Stimulated activated naive B cell treated with anti-CD40 and anti-IgM and Interleukin-4, amounts not matched to agents 10 μg/mL and 1 μg/mL and 100 μg/mL, for 72 hours (primary cell): ENCODE results near the gene SPON1.
"Not testable (repeated sequence)": the region's sequence is repeated elsewhere in the genome, so short reads cannot be mapped to it uniquely, and the experiment has no call there.

Experiments
- ATAC-seq, 2 donors: fragments of 150-1000 bp; cut with Tn5 transposase; replicated peaks; 2 replicates each; pipeline ENCODE4 v1.10.0; 2021; ENCODE audit warnings: moderate library complexity in 1 of 2
- DNase-seq: peaks from one replicate; pipeline ENCODE4 v3.0.0; 2021
- H3K27ac Mint-ChIP-seq: one replicate; pipeline ENCODE4 v1.8.0; 2022; ENCODE audit warnings: mild to moderate bottlenecking, mixed read lengths
- H3K27me3 Mint-ChIP-seq, 2 donors: one replicate each; pipeline ENCODE4 v1.8.0; 2022; ENCODE audit warnings: mixed read lengths in 2 of 2
- H3K36me3 Mint-ChIP-seq, 2 donors: one replicate each; pipeline ENCODE4 v1.8.0; 2022; ENCODE audit warnings: mixed read lengths in 2 of 2, mild to moderate bottlenecking in 1 of 2
- H3K4me1 Mint-ChIP-seq, 2 donors: one replicate each; pipeline ENCODE4 v1.8.0; 2022; ENCODE audit warnings: mixed read lengths in 2 of 2, mild to moderate bottlenecking in 1 of 2
- H3K4me3 Mint-ChIP-seq, 2 donors: one replicate each; pipeline ENCODE4 v1.8.0; 2022; ENCODE audit warnings: mild to moderate bottlenecking in 2 of 2, mixed read lengths in 2 of 2, moderate library complexity in 1 of 2
- H3K9me3 Mint-ChIP-seq, 2 donors: one replicate each; pipeline ENCODE4 v1.8.0; 2022; ENCODE audit warnings: mixed read lengths in 2 of 2, mild to moderate bottlenecking in 1 of 2

SPON1 gene

GRCh38 chr11:14022251-14022650, 59.7 kb downstream of the SPON1 start:
- no peak for ATAC-seq
- H3K27ac Mint-ChIP-seq: no peak overlapping the region
- H3K27me3 Mint-ChIP-seq: peaks cover 29 to 32% of the 10 kb centered on the region in 2 donors
- H3K9me3 Mint-ChIP-seq: no peaks in the 10 kb centered on the region
- H3K4me1 Mint-ChIP-seq: no peaks in the 10 kb centered on the region
- no peak for DNase-seq
- H3K36me3 Mint-ChIP-seq: no peaks in the 10 kb centered on the region
- H3K4me3 Mint-ChIP-seq: no peak overlapping the region

DNA sequence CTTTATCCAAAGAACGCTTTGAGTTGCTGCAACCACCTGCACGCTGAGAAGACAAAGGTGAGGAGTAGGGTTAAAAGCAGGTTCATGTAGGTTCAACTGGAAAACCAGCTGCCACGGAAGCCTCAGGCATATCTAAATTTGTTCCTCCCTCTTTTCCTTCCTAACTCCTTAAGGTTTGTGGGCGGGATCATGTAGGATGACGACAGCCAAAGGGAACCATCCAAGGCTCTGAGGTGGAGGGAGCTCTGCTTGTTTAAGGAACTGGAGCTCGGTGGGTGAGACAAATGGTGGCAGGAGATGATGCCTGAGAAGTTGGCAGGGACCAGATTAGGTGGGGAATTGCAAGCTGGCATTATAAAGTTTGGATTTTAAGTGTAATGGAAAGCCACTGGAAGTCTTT, 60.3 kb downstream of the SPON1 start:
- Mint-ChIP-seq H3K4me1 (no peaks in the 10 kb centered on the region), H3K4me3 (no peak overlapping the region), H3K36me3 (no peaks in the 10 kb centered on the region), H3K27ac (no peak overlapping the region), H3K9me3 (no peaks in the 10 kb centered on the region), H3K27me3 (peaks cover 29 to 32% of the 10 kb centered on the region in 2 donors)
- no peak for ATAC-seq
- DNase-seq: no peak

DNA sequence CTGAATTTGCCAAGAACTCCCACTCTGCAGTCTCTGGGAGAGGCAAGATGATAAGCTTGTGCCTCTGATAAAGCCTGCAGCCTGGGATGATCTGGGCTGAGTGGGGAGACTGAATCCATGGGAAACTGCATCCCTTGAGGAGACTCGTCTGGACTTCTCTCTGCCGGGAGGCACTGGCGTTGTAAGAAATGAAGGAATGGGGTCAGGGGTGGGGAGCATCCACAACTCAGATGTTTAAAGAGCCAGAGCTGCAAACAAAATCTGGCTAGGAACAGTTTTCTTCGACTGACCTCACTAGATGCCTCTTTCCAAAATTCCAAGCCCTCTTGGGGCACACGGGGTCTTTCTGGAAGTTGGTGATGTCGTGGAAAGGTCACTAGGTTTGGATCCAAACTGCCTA, 64.4 kb downstream of the SPON1 start:
- Mint-ChIP-seq H3K36me3 (no peaks in the 10 kb centered on the region), H3K27ac (no peak overlapping the region), H3K27me3 (peaks cover 25 to 33% of the 10 kb centered on the region in 2 donors), H3K4me1 (no peaks in the 10 kb centered on the region), H3K9me3 (no peaks in the 10 kb centered on the region), H3K4me3 (no peak overlapping the region)
- ATAC-seq (no peak), DNase-seq (no peak)

DNA sequence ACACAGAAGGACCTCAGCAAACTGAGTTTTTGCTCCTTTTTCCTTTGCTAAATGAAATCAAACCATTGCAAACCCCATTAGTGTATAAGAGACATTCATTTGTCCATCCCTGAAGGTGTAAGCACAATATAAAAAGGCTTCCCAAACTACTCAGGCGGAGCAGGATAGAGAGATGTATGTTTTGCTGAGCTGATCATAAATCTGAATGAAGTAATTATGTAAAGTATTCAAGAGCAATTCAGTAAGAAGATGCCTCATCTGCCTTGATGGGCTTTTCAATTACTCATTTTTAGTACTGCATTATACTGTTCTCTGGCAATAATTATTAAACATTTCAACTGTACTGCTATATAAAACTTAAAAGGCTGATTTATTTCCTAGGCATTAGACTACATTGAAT, 65.0 kb downstream of the SPON1 start:
- no peaks in the 10 kb centered on the region for H3K9me3 Mint-ChIP-seq
- no peaks in the 10 kb centered on the region for H3K36me3 Mint-ChIP-seq
- peaks cover 25 to 33% of the 10 kb centered on the region in 2 donors for H3K27me3 Mint-ChIP-seq
- no peak overlapping the region for H3K4me3 Mint-ChIP-seq
- H3K27ac Mint-ChIP-seq: no peak overlapping the region
- no peaks in the 10 kb centered on the region for H3K4me1 Mint-ChIP-seq
- no peak for ATAC-seq
- no peak for DNase-seq

GRCh38 chr11:14029440-14029839, 66.9 kb downstream of the SPON1 start:
- DNase-seq: no peak
- Mint-ChIP-seq H3K9me3 (no peaks in the 10 kb centered on the region), H3K27me3 (peaks cover 15 to 31% of the 10 kb centered on the region in 2 donors), H3K4me1 (no peaks in the 10 kb centered on the region), H3K4me3 (no peak overlapping the region), H3K27ac (no peak overlapping the region), H3K36me3 (no peaks in the 10 kb centered on the region)
- ATAC-seq: no peak

DNA sequence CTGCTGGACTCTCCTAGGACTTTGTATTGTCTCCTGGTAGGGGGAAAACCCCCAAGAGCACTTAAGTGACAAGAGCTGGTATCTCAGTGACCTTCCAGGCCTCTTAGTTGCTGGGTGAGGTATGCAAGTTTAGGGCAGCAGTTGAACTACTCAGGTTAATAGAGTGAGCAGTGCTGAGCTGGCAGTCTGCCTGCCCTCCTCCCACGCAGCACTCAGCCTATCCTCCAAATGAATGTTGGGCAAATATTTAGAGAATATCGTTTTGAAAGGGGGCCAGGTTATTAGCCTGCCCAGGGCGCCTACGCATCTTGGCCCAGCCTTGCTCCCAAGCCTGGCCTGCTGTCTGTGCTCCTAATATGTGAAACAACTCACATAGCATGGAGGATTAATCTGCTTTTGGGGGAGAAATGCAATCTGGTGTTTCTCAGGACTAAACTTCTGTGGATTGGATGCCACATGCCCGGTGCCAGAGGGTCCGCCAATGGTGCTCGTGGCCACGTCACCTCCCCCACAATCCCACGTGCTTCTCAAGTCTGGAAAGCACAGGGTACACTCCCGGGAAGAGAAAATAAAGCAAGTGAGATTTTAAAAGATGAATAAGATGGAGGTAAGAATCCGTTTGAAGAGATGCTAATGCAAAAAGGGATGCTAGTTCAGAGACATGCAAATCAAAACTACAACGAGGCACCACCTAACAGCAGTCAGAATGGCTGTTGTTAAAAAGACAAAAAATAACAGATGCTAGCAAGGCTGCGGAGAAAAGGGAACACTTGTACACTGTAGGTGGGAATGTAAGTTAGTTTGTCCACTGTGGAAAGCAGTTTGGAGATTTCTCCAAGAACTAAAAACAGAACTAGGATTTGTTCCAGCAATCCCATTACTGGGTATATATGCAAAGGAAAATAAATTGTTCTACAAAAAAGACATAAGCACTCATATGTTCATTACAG, 67.7 kb downstream of the SPON1 start:
- no peaks in the 10 kb centered on the region for H3K36me3 Mint-ChIP-seq
- H3K4me1 Mint-ChIP-seq: no peaks in the 10 kb centered on the region
- H3K4me3 Mint-ChIP-seq: no peak overlapping the region
- ATAC-seq (no peak), DNase-seq (no peak)
- peaks cover 15 to 27% of the 10 kb centered on the region in 2 donors for H3K27me3 Mint-ChIP-seq
- no peak overlapping the region for H3K27ac Mint-ChIP-seq
- no peaks in the 10 kb centered on the region for H3K9me3 Mint-ChIP-seq

DNA sequence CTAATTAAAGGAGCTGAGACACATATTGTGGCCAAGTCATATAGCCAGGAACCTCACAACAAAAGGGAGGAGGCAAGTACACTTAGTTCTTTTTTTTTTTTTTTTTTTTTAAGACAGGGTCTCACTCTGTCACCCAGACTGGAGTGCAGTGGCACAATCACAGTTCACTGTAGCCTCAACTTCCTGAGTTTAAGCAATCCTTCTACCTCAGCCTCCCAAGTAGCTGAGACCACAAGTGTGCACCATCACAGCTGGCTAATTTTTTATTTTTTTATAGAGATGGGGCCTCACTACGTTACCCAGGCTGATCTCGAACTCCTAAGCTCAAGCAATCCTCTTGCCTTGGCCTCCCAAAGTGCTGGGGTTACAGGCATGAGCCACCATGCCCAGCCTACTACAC, 73.0 kb downstream of the SPON1 start:
- H3K9me3 Mint-ChIP-seq, H3K36me3 Mint-ChIP-seq, H3K27ac Mint-ChIP-seq, H3K4me3 Mint-ChIP-seq, ATAC-seq, DNase-seq, H3K4me1 Mint-ChIP-seq: not testable (repeated sequence)
- H3K27me3 Mint-ChIP-seq: peaks cover 0 to 13% of the 10 kb centered on the region in 2 donors

DNA sequence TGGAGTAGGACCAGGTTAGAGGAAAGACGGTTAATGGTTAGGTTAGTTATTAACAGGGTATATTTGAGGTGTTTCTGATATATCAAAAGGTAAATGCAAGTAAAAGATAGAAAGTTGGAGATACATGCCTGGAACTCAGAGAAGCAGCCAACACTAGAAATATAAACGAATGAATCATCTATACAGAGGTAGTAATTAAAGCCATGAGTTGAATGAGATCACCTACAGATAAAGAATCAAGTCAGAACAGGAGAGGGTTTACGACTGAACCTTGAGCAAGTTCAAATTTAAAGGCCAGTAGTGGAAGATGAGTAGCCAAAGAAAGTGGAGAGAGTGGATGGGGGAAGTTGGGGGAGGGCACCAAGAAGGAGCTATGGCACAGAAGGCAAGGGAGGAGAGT, 73.9 kb downstream of the SPON1 start:
- H3K4me3 Mint-ChIP-seq: no peak overlapping the region
- no peaks in the 10 kb centered on the region for H3K4me1 Mint-ChIP-seq
- ATAC-seq (no peak), DNase-seq (no peak)
- peaks cover 0 to 7% of the 10 kb centered on the region in 2 donors for H3K27me3 Mint-ChIP-seq
- no peak overlapping the region for H3K27ac Mint-ChIP-seq
- H3K9me3 Mint-ChIP-seq: peaks cover 0 to 1% of the 10 kb centered on the region in 2 donors
- no peaks in the 10 kb centered on the region for H3K36me3 Mint-ChIP-seq

DNA sequence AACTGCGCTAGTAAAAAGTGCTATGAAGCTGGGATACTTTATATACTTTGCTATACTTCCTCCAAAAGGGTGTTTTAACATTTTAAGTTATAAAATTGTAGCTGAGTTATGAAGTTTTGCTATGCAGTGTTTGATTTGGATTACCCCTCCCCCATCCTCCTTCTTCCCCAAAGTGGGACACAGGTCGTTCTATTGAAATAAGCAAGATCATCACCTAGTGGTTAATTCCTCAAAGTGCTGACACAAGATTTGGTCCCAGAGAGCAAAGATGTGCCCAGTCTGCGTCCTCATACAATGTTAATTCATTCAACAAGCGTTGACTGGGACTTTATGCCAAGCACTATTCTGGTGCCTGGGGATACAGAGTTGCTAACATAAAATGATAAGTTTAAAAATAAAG, 78.5 kb downstream of the SPON1 start:
- Mint-ChIP-seq H3K9me3 (peaks cover 0 to 1% of the 10 kb centered on the region in 2 donors), H3K36me3 (no peaks in the 10 kb centered on the region), H3K27me3 (peaks cover 0 to 3% of the 10 kb centered on the region in 2 donors), H3K27ac (no peak overlapping the region), H3K4me3 (no peak overlapping the region), H3K4me1 (no peaks in the 10 kb centered on the region)
- DNase-seq: no peak
- no peak for ATAC-seq

DNA sequence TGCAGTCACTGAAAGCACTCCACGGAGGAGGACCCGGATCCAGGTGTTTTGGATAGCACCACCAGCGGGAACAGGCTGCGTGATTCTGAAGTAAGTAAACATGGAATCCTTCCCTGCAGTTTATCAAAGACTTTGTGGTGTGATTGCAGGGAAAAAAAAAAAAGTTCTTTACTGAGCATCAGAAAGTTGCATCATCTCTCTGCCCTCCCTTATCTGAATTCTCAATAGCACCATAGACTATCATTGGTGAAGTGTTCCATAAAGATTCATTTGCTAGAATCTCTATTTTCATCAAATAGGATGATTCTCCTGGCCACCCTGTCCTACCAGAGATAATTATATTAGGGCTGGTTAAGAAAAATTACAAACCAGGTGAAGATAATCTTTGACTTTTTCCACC, 79.0 kb downstream of the SPON1 start:
- Mint-ChIP-seq H3K36me3 (no peaks in the 10 kb centered on the region), H3K27ac (no peak overlapping the region), H3K9me3 (peaks cover 0 to 1% of the 10 kb centered on the region in 2 donors), H3K27me3 (peaks cover 0 to 4% of the 10 kb centered on the region in 2 donors), H3K4me3 (no peak overlapping the region), H3K4me1 (no peaks in the 10 kb centered on the region)
- ATAC-seq: no peak
- DNase-seq: no peak

DNA sequence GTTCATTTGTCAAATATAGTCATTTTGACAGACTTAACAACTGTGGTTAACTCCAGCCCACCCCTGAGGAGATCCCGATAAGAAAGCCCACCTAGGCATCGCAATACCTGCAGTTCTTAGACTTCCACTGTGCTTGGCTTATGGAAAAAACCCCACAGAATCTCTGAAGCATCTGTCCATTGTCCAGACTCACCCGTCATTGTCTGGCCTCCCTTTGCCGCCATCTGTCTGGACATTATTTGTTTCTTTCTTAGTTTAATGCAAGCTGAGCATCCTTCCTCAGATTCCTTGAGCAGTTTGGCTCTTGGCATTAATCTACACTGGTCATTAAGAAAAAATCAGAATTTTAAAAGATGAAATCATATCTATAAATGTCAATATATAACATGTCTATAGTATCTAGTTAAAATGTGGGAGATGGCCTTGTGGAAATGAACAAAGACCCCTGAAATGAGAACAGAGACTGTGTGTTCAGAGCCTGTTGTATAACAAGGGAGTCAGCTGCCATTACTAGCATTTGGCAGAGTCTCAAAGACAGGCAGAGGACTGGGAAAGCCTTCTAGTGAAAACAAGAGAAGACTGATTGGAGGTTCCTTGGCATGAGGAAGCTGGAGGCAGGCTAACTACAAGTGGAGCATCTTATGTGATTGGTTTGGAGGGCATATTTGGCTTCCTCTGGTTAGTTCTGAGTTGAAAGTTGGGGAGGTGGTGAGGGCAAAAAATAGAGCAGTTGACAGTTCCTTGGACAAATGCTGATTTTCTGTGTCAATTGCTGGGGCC, 80.4 kb downstream of the SPON1 start:
- Mint-ChIP-seq H3K4me1 (no peaks in the 10 kb centered on the region), H3K4me3 (no peak overlapping the region), H3K27ac (no peak overlapping the region), H3K9me3 (peaks cover 0 to 1% of the 10 kb centered on the region in 2 donors), H3K27me3 (peaks cover 0 to 9% of the 10 kb centered on the region in 2 donors), H3K36me3 (no peaks in the 10 kb centered on the region)
- no peak for DNase-seq
- no peak for ATAC-seq

GRCh38 chr11:14044916-14045315, 82.4 kb downstream of the SPON1 start:
- DNase-seq: no peak
- peaks cover 0 to 9% of the 10 kb centered on the region in 2 donors for H3K27me3 Mint-ChIP-seq
- H3K4me1 Mint-ChIP-seq: no peaks in the 10 kb centered on the region
- peaks cover 0 to 1% of the 10 kb centered on the region in 2 donors for H3K9me3 Mint-ChIP-seq
- H3K4me3 Mint-ChIP-seq: no peak overlapping the region
- ATAC-seq: no peak
- no peaks in the 10 kb centered on the region for H3K36me3 Mint-ChIP-seq
- no peak overlapping the region for H3K27ac Mint-ChIP-seq

DNA sequence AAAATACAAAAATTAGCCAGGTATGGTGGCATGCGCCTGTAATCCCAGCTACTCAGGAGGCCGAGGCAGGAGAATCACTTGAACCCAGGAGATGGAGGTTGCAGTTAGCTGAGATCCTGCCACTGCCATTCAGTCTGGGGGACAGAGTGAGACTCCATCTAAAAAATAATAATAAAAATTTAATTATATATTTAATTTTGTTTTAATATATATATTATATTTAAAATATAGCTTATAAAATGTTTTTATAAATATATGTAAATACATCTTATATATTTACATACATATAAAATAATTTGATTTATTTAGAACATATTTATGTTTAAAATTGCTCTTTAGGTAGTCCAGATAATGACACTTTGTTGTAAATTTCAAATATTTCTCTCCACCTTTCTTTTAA, 82.9 kb downstream of the SPON1 start:
- DNase-seq: no peak
- Mint-ChIP-seq H3K4me1 (no peaks in the 10 kb centered on the region), H3K27ac (no peak overlapping the region), H3K27me3 (peaks cover 0 to 9% of the 10 kb centered on the region in 2 donors), H3K36me3 (no peaks in the 10 kb centered on the region), H3K4me3 (no peak overlapping the region), H3K9me3 (no peaks in the 10 kb centered on the region)
- no peak for ATAC-seq

GRCh38 chr11:14052198-14052597, 89.7 kb downstream of the SPON1 start:
- ATAC-seq (no peak), DNase-seq (no peak)
- Mint-ChIP-seq H3K27me3 (peaks cover 0 to 10% of the 10 kb centered on the region in 2 donors), H3K4me1 (no peaks in the 10 kb centered on the region), H3K36me3 (no peaks in the 10 kb centered on the region), H3K9me3 (peaks cover 0 to 3% of the 10 kb centered on the region in 2 donors), H3K27ac (no peak overlapping the region), H3K4me3 (no peak overlapping the region)
